GM19468 (cell line): ENCODE results near the gene MT1B.
A peak's percentile ranks its signal among the peaks of the same experiment; 100 is the strongest.
"Not testable (repeated sequence)": the region's sequence is repeated elsewhere in the genome, so short reads cannot be mapped to it uniquely, and the experiment has no call there.

Source experiments
- ATAC-seq: cut with Tn5 transposase; IDR thresholded peaks from one replicate; pipeline ENCODE4 v1.9.1; 2021; ENCODE audit warnings: mild to moderate bottlenecking, moderate library complexity, moderate number of reproducible peaks; ENCODE audit not compliant: unreplicated experiment; ENCODE audit errors: extremely low read depth

Gene MT1B

DNA sequence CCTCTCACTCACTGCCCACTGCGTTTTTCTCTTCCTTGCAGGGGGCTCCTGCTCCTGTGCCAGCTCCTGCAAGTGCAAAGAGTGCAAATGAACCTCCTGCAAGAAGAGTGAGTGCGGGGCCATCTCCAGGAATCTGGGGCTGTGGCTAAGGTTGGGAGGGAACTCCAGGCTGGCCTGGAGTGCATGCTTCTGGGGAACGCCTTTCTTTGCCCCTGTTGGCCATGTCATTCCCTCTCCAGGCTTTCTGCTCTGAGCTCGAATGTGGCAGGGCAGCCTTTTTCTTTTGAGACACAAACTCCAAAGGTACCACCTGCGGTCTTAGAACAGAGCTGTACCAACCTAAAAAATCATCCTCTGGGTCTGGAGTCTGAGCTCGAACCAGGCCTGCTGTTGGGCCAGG lies 33.5 kb upstream of the MT1B start:
- ATAC-seq, result no peak

DNA sequence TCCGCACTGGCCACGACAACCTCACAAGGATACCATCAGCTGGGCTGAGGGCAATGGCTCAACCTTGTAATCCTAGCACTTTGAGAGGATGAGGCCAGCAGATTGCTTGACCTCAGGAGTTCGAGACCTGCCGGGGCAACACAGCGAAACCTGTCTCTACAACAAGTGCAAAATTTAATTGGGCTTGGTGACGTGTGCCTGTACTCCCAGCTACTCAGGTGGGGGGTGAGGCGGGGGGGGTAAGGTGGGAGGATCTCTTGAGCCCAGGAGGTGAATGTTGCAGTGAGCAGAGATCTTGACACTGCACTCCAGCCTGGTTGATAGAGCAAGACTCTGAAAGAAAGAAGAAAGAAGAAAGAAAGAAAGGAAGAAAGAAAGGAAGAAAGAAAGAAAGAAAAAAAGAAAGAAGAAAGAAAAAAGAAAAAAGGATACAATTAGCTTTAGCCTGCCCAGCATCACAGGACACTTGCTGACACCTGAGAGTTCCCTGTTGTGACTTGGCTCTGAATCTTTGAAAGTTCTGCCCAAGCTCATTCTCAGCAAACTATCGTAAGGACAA lies 31.3 kb upstream of the MT1B start:
- no peak for ATAC-seq

DNA sequence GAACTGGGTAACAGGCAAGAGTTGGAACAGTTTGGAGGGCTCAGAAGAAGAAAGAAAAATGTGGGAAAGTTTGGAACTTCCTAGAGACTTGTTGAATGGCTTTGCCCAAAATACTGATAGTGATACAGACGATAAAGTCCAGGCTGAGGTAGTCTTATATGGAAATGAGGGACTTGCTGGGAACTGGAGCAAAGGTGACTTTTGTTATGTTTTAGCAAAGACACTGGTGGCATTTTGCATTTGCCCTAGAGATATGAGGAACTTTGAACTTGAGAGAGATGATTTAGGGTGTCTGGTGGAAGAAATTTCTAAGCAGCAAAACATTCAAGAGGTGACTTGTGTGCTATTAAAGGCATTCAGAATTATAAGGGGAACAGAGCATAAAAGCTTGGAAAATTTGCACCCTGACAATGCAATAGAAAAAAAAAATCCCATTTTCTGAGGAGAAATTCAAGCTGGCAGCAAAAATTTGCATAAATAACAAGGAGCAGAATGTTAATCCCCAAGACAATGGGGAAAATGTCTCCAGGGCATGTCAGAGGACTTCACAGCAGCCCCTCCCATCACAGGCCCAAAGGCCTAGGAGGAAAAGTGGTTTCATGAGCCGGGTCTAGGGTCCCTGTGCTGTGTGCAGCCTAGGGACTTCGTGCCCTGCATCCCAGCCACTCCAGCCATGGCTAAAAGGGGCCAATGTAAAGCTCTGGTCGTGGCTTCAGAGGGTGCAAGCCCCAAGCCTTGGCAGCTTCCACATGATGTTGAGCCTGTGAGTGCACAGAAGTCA lies 29.8 kb upstream of the MT1B start:
- ATAC-seq, result not testable (repeated sequence)

DNA sequence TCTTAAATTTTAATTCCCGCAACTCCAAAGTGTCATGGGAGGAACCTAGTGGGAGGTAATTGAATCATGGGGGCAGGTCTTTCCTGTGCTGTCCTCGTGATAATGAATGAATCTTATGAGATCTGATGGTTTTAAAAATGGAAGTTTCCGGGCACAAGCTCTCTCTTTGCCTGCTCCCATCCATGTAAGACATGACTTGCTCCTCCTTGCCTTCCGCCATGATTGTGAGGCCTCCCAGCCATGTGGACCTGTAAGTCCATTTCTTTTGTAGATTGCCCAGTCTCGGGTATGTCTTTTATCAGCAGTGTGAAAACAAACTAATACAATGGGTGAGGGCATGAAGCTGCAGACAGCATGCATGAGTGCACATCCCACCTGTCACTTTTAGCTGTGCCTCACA lies 28.5 kb upstream of the MT1B start:
- ATAC-seq, result not testable (repeated sequence)

DNA sequence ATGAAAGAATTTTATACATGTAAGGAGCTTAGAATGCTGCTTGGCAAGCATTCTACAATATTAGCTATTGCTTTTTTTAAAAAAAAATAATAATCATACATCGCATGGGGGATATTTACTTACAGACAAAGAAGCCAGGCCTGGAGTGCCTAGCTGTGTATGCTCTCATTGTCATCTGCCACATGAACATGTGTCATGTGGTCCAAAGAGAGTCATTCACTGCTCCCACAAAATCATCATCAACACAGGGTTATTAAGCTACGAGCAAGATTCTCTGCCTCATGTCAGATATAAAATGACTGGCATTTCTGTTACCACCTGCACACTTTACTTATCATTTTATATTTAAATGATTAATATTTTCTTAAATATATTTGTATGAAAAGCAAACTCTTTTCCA lies 28.0 kb upstream of the MT1B start:
- ATAC-seq, result no peak

DNA sequence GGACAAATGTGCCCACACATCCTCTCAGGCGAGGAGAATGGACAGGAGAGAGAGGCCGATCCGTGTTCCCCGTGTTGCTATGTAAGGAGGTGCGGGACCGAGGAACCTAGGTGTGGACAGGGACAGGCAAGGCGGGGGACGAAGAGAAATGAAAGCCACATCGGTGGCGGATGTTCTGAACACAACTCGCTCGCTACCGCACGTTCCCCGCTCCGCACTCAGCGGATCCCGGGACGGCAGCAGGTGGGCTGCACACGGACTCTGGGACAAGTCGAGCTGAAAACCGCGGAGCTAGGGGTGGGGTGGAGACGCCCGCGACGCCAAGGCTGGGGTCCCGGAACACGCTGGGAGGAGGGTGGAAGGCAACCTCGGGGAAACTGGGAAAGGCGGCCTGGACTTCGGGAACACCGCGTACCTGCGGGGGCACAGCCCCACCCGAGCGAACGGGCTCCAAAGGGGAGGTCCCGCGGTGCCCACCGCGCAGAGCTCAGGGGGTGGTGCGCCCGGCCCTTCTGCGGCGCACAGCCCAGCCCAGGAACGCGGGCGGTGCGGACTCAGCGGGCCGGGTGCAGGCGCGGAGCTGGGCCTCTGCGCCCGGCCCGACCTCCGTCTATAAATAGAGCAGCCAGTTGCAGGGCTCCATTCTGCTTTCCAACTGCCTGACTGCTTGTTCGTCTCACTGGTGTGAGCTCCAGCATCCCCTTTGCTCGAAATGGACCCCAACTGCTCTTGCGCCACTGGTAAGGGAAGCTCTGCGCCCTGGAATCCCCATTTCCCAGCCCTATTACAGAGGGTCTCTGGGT lies 26.3 kb upstream of the MT1B start, which contains the start of gene MT1E:
MT1E (plus strand) TSS at position 642 of the 803 bp plus-strand sequence; CDS start at position 713, 71 bp downstream.
- peak; percentile 33 for ATAC-seq

DNA sequence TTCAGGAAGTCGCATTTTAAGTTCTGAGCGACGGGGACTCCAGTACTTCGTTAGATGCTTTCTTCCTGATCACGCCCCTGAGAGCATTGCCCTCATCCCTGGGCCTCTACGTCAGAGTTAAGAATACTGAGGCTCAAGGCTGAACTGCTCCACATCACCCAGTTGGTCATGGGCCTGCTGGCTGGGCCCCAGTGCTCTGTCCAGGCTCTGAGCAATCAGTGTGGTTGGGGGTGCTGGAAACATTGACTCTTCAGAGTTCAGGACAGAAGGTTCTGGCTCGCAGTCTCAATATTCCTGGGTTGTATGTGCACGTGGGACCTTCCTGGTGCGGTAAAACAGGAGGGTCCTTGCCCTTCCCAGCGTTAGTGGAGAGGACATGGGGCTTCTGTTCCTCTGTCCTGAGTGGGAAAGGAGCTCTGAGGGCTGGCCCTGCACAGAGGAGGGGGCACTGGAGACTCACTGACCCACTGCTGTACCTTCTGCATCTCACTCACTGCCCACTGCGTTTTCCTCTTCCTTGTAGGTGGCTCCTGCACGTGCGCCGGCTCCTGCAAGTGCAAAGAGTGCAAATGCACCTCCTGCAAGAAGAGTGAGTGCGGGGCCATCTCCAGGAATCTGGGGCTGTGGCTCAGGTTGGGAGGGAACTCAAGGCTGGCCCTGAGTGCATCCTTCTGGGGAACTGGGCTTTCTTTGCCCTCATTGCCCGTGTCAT lies 25.6 kb upstream of the MT1B start:
- no peak for ATAC-seq

DNA sequence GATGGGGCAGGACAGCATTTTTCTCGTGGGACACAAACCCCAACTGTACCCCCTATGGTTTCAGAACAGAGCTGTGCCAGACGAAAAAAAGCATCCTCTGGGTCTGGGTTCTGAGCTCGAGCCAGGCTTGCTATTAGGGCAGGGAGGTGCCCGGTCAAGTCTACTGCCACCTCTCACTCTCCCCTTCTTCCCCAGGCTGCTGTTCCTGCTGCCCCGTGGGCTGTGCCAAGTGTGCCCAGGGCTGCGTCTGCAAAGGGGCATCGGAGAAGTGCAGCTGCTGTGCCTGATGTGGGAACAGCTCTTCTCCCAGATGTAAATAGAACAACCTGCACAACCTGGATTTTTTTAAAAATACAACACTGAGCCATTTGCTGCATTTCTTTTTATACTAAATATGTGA lies 25.0 kb upstream of the MT1B start:
- no peak for ATAC-seq

DNA sequence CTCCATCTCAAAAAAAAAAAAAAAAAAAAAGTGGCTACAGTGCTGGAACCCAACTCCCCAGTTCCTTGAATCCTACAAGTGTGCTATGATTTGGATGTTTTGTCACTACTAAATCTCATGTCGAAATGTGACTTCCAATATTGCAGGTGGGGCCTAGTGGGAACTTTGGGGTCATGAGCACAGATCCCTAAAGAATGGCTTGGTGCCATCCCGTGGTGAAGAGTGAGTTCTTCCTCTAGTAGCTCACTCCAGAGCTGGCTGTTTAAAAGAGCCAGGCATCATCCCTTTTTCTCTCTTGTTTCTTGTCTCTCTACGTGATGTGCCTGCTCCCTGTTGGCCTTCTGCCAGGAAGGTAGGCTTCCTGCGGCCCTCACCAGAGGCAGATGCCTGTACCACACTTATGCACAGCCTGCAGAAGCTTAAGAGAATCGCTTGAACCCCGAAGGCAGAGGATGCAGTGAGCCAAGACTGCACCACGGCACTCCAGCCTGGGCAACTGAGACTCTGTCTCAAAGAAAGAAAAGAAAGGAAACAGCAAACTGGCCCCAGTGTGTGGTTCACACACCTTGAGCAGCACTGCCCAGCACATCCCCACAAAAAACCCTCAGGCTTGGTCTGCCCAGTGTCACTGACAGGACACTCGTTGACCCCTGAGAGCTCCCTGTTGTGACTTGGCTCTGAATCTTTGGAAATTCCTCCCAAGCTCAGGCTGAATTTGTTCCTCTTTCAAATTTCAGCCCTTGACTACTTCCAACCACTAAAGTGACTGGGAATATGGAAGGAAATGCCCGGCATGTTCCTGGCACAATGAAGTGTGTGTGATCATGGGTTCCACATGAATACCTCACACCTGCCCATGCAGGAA lies 23.0 kb upstream of the MT1B start:
- ATAC-seq, result no peak

DNA sequence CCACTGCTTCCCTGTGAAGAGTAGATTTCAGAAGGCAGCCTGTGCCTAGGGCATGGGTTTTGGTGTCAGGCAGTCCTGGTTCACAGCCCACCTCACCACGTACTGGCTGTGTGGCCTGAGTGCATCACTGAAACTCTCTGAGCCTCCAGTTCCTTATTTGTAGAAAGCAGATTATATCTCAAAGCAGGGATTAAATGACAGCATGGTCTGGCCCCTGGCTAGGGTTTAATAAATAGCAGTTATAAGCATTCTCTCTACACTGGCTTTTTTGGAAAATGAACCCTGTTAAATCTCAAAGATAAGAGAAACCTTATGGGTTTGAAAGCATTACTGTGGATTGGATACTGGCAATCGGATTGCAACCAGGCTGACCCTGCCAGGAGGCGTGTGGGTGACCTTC lies 22.2 kb upstream of the MT1B start:
- ATAC-seq, result no peak

DNA sequence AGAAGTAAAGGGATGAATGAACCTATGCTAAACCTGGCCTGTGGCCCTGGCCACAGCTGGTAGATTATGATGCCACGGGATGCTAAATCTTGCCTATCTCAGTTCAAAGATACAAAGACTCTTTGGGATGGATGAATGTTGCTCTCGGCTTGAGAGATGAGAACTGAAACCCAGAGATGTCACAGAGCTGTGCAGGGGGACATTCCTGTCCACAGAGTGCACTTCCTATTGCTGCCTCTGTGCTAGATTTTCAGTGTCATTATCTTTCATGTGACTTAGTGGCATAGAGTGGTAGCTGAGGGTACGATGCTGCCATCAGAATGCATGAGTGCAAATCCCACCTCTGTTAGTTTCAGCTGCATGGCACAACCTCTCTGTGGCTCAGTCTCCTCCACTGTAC lies 21.6 kb upstream of the MT1B start:
- ATAC-seq, result peak; percentile 56

DNA sequence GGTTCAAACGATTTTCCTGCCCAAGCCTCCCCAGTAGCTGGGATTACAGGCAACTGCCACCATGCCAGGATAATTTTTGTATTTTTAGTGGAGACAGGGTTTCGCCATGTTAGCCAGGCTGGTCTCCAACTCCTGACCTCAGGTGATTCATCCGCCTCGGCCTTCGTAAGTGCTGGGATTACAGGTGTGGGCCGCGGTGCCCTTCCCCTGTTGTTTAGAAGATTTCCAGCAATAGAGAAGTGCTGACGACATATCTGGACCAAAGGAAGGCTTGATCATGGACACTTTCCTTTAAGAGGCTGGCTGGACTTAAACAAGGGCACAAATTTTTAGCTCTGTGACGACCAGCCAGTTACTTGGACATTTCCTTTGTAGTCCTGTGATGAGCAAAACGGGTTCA lies 20.5 kb upstream of the MT1B start:
- ATAC-seq, result no peak

DNA sequence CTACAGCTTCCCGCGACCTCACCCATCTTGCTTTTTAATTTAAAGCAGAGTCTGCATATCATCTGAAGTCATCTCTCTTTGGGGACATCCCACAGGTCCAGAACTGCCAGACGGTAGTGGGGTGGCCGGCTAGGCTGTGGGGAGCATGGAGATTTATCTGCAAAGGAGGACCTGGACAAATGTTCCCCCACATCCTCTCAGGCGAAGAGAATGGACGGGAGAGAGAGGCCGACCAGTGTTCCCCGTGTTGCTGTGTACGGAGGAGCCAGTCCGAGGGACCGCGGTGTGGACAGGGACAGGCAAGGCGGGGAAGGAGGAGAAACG lies 19.9 kb upstream of the MT1B start:
- no peak for ATAC-seq

DNA sequence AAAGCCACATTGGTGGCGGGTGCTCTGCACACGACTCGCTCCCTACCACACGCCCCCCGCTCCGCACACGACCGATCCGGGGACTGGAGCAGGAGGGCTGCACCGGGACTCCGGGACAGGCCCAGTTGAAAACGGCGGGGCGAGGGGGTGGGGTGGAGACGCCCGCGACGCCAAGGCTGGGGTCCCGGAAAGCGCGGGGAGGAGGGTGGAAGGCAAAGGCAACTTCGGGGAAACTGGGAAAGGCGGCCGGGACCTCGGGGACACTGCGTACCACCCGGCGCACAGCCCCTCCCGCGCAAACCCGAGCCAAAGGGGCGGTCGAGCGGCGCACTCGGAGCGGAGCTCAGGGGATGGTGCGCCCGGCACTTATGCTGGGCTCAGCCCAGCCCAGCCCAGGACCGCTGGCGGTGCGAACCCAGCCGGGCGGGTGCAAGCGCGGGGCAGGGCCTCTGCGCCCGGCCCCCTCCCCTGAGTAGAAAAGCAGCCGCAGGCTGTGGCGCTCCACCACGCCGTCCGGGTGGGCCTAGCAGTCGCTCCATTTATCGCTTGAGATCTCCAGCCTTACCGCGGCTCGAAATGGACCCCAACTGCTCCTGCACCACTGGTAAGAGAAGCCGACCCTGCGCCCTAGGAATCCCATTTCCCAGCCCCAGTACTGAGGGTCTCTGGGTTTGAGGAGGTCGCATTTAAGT lies 19.4 kb upstream of the MT1B start, which contains the start of gene MT1M:
MT1M (plus strand) TSS at position 504 of the 692 bp plus-strand sequence; CDS start at position 577, 73 bp downstream.
- ATAC-seq, result no peak

DNA sequence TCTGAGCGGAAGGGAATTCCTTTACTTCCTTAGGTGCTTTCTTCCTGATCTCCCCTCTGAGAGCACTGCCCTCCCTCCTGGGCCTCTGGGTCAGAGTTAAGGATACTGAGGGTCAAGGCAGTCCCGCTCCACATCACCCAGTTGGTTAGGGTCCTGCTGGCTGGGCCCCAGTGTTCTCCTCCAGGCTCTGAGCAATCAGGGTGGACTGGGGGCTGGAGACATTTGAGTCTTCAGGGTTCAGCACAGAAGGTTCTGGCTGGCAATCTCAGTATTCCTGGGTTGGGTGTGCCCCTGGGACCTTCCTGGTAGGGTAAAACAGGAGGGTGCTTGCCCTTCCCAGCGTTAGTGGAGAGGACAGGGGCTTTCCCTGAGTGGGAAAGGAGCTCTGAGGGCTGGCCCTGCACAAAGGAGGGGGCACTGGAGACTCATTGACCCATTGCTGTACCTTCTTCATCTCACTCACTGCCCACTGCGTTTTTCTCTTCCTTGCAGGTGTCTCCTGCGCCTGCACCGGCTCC lies 18.8 kb upstream of the MT1B start:
- ATAC-seq, result no peak

DNA sequence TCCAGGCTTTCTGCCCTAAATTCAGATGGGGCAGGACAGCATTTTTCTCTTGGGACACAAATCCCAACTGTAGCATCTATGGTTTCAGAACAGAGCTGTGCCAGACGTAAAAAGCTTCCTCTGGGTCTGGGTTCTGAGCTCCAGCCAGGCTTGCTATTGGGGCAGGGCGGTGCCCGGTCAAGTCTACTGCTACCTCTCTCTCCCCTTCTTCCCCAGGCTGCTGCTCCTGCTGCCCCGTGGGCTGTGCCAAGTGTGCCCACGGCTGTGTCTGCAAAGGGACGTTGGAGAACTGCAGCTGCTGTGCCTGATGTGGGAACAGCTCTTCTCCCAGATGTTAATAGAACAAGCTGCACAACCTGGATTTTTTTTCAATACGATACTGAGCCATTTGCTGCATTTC lies 18.2 kb upstream of the MT1B start:
- ATAC-seq, result no peak

DNA sequence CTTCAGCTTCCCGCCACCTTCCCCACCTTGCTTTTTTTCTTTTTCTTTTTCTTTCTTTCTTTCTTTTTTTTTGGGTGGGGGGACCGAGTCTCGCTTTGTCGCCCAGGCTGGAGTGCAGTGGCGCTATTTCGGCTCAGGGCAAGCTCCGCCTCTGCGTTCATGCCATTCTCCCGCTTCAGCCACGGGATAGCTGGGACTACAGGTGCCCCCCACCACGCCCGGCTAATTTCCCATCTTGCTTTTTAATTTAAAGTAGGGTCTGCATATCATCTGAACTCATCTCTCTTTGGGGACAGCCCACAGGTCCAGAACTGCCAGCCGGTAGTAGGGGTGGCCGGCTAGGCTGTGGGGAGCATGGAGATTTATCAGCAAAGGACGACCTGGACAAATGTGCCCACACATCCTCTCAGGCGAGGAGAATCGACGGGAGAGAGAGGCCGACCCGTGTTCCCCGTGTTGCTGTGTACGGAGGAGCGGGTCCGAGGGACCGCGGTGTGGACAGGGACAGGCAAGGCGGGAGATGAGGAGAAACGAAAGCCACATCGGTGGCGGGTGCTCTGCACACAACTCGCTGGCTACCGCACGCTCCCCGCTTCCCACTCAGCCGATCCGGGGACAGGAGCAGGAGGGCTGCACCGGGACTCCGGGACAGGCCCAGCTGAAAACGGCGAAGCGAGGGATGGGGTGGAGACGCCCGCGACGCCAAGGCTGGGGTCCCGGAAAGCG lies 16.8 kb upstream of the MT1B start:
- ATAC-seq, result no peak

DNA sequence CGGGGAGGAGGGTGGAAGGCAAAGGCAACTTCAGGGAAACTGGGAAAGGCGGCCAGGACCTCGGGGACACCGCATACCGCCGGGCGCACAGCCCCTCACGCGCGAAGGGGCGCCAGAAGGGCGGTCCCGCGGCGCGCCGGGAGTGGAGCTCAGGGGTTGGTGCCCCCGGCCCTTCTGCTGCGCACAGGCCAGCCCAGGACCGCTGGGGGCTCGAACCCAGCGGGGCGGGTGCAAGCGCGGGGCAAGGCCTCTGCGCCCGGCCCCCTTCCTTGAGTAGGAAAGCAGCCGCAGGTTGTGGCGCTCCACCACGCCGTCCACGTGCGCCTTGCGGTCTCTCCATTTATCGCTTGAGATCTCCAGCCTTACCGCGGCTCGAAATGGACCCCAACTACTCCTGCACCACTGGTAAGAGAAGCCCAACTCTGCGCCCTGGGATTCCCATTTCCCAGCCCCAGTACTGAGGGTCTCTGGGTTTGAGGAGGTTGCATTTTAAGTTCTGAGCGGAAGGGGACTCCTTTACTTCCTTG lies 16.2 kb upstream of the MT1B start:
- ATAC-seq, result no peak
